HepG2 (cell line): ENCODE measurements around the gene MSI2. TPM values are rescaled to one million over a fixed set of nuclear protein-coding genes. Genes with fewer than 3 reads are reported as not detected.
A peak's percentile ranks its signal among the peaks of the same experiment; 100 is the strongest.

Experiments
- ATAC-seq: fragments of 200-7000 bp; cut with Tn5 transposase; 3 replicates; pipeline ENCODE4 v1.9.1; 2020; ENCODE audit warnings: mild to moderate bottlenecking, moderate library complexity
- BruUV-seq: library from RNA; stranded (reverse); fragments of 400-500 nt; replicated peaks from 2 replicates; lab custom pipeline; 2021; lab: Mats Ljungman, UMichigan
- CTCF ChIA-PET: fragments of 300-600 bp; formaldehyde crosslinking; extraction: SDS; loops from one replicate; lab custom pipeline; 2021; ENCODE audit warnings: low total read pairs, inconsistent platforms, low intra/inter-chr PET ratio; lab: Yijun Ruan, JAX
- POLR2A ChIA-PET: fragments of 350-600 bp; sonication (Branson Sonifier 250); formaldehyde crosslinking; loops from one replicate; lab custom pipeline; 2020; ENCODE audit warnings: antibody characterized with exemption, inconsistent platforms; lab: Yijun Ruan, JAX
- DNase-seq: peaks from one replicate; pipeline ENCODE4 v3.0.0-alpha.2; 2015; ENCODE audit warnings: low spot score
- FAIRE-seq: peaks from 3 replicates; lab custom pipeline; 2011; peaks lifted over from hg19 to GRCh38; lab: Jason Lieb, UNC
- H2AFZ ChIP-seq: one replicate; pipeline ENCODE4 v1.6.1; 2011; ENCODE audit warnings: low read length, inconsistent platforms
- H3K27ac ChIP-seq: fragments of 300-600 bp; 3 replicates; pipeline ENCODE4 v1.8.0; 2011; ENCODE audit warnings: mixed run types, mild to moderate bottlenecking, mixed read lengths, low read length, inconsistent platforms; ENCODE audit not compliant: insufficient read depth; ENCODE audit errors: extremely low read length
- H3K27me3 ChIP-seq, 2 experiments: fragments of 200-600 bp in 1 of 2; 2 replicates in 1 of 2; 3 replicates in 1 of 2; pipeline versions ENCODE4 v1.6.0 to v1.8.0; 2011; ENCODE audit warnings: low read length in 2 of 2, mild to moderate bottlenecking in 2 of 2, moderate library complexity in 2 of 2, inconsistent platforms in 1 of 2; ENCODE audit not compliant: insufficient read depth in 2 of 2, control insufficient read depth in 1 of 2
- H3K36me3 ChIP-seq, 2 experiments: fragments of 200-600 bp in 1 of 2; replicated peaks in 1 of 2; 2 replicates in 1 of 2; 3 replicates in 1 of 2; pipeline versions ENCODE4 v1.5.1 to v1.8.0; 2011; ENCODE audit warnings: low read length in 2 of 2, inconsistent platforms in 1 of 2; ENCODE audit not compliant: insufficient read depth in 2 of 2, control insufficient read depth in 1 of 2
- H3K4me1 ChIP-seq: 2 replicates; pipeline ENCODE4 v1.5.1; 2012; ENCODE audit warnings: low read length, inconsistent platforms; ENCODE audit not compliant: insufficient read depth
- H3K4me2 ChIP-seq: 2 replicates; pipeline ENCODE4 v1.6.0; 2011; ENCODE audit warnings: low read depth, low read length, inconsistent platforms
- H3K4me3 ChIP-seq, 3 experiments: fragments of 200-600 bp in 1 of 3; sonication (generic), shearing (Covaris generic) in 1 of 3; replicated peaks in 1 of 3; 2 replicates each; pipeline ENCODE4 v1.5.1; 2011 to 2016; ENCODE audit warnings: low read length in 3 of 3, inconsistent platforms in 2 of 3, low read depth in 2 of 3, mild to moderate bottlenecking in 2 of 3, control low read depth in 1 of 3, mixed read lengths in 1 of 3; ENCODE audit not compliant: insufficient read depth in 1 of 3
- H3K79me2 ChIP-seq: one replicate; pipeline ENCODE4 v1.6.1; 2011; ENCODE audit warnings: low read length, inconsistent platforms; ENCODE audit not compliant: insufficient read depth
- H3K9ac ChIP-seq: 2 replicates; pipeline ENCODE4 v1.6.0; 2011; ENCODE audit warnings: mild to moderate bottlenecking, low read depth, low read length, inconsistent platforms; ENCODE audit not compliant: insufficient read depth
- H3K9me3 ChIP-seq: 2 replicates; pipeline ENCODE4 v1.5.1; 2012; ENCODE audit warnings: mild to moderate bottlenecking, low read length
- H4K20me1 ChIP-seq: 2 replicates; pipeline ENCODE4 v1.6.0; 2011; ENCODE audit warnings: inconsistent platforms, mild to moderate bottlenecking, low read length, moderate library complexity; ENCODE audit not compliant: insufficient read depth
- DPF2 ChIP-seq: sonication (generic); formaldehyde crosslinking; IDR thresholded peaks from 2 replicates; pipeline ENCODE4 v1.4.0; 2020; ENCODE audit warnings: mild to moderate bottlenecking, low read depth, missing genetic modification reagents, borderline replicate concordance
- ETV6 ChIP-seq: sonication (generic); formaldehyde crosslinking; conservative IDR thresholded peaks from 2 replicates; pipeline ENCODE4 v1.4.0; 2020; ENCODE audit warnings: missing genetic modification reagents
- SALL2 ChIP-seq: sonication (generic); formaldehyde crosslinking; IDR thresholded peaks from 2 replicates; pipeline ENCODE4 v1.8.1; 2023; ENCODE audit warnings: mild to moderate bottlenecking, missing genetic modification reagents, inconsistent platforms
- SETDB1 ChIP-seq: sonication (generic); formaldehyde crosslinking; IDR thresholded peaks from 2 replicates; pipeline ENCODE4 v1.5.1; 2020; ENCODE audit warnings: missing genetic modification reagents, mild to moderate bottlenecking, borderline replicate concordance
- SIX4 ChIP-seq: sonication (generic); formaldehyde crosslinking; IDR thresholded peaks from 2 replicates; pipeline ENCODE4 v1.4.0; 2020; ENCODE audit warnings: missing genetic modification reagents
- SNAPC5 ChIP-seq: sonication (generic); formaldehyde crosslinking; IDR thresholded peaks from 2 replicates; pipeline ENCODE4 v1.8.1; 2023; ENCODE audit warnings: mild to moderate bottlenecking, missing genetic modification reagents, borderline replicate concordance
- ZNF331 ChIP-seq: sonication (generic); formaldehyde crosslinking; IDR thresholded peaks from 2 replicates; pipeline ENCODE4 v1.4.0; 2020; ENCODE audit warnings: missing genetic modification reagents
- ZNF512 ChIP-seq: sonication (generic); formaldehyde crosslinking; IDR thresholded peaks from 2 replicates; pipeline ENCODE4 v1.4.0; 2020; ENCODE audit warnings: mild to moderate bottlenecking, missing genetic modification reagents
- ZNF574 ChIP-seq: sonication (generic); formaldehyde crosslinking; IDR thresholded peaks from 2 replicates; pipeline ENCODE4 v1.4.0; 2020; ENCODE audit warnings: missing genetic modification reagents
- ZNF609 ChIP-seq: sonication (generic); formaldehyde crosslinking; IDR thresholded peaks from 2 replicates; pipeline ENCODE4 v1.4.0; 2020; ENCODE audit warnings: mild to moderate bottlenecking, missing genetic modification reagents, borderline replicate concordance
- ZNF766 ChIP-seq: sonication (generic); formaldehyde crosslinking; IDR thresholded peaks from 2 replicates; pipeline ENCODE4 v1.5.0; 2020; ENCODE audit warnings: missing genetic modification reagents, borderline replicate concordance
- ZSCAN20 ChIP-seq: sonication (generic); formaldehyde crosslinking; IDR thresholded peaks from 2 replicates; pipeline ENCODE4 v1.4.0; 2020; ENCODE audit warnings: missing genetic modification reagents, mild to moderate bottlenecking, borderline replicate concordance
- WGBS: methylation state at CpG from one replicate; pipeline ENCODE4 v1.1.6; 2017; ENCODE audit warnings: low lambda C conversion rate; 5-methylcytosine and 5-hydroxymethylcytosine counted together
- in situ Hi-C: cut with HindIII; loops from 2 replicates; pipeline ENCODE4 v1.10.0; 2017; ENCODE audit warnings: low pct_unique_long_range_greater_than_20kb; ENCODE audit not compliant: extremely low pct_ligation_motif_present
- intact Hi-C: fragments of 100-400 bp; cut with micrococcal nuclease; formaldehyde crosslinking; loops from one replicate; pipeline ENCODE4 v1.10.0; 2022; ENCODE audit not compliant: unreplicated experiment
- polyA plus RNA-seq, 8 experiments: library from polyadenylated mRNA; depleted of rRNA in 3 of 8; stranded (reverse) in 7 of 8; unstranded in 1 of 8; fragments of >200 nt; fragmentation: Illumina TruSeq in 4 of 8; extraction: Trizol in 4 of 8; gene quantifications; 2 replicates each; pipeline versions ENCODE4 v1.2.1 to v1.2.3, GENCODE V29; 2011 to 2016; ENCODE audit warnings: low read depth in 4 of 8, missing spikeins in 1 of 8, mixed read lengths in 1 of 8; ENCODE audit not compliant: insufficient read depth in 1 of 8
- total RNA-seq, 5 experiments: library from RNA; depleted of rRNA; stranded (reverse); fragments of >200 nt; fragmentation: Illumina TruSeq; extraction: Trizol; gene quantifications; 2 replicates each; pipeline ENCODE4 v1.2.3, GENCODE V29; 2016; ENCODE audit warnings: low read depth in 1 of 5

MSI2 gene
- total and polyA plus RNA-seq, 2 of the 13 experiments (the other 11 are each of a cell fraction or from before 2014, with no cell fraction given): 77.5 to 78.4 TPM

- peak; percentile 72 for FAIRE-seq
- H3K4me1 ChIP-seq: peaks cover 73% of the 10 kb centered on the region
- in situ Hi-C loops: no loop called here
- peak overlapping the region in 1 of 3 experiments; percentile 55; a peak in 1 of 6 replicates for H3K4me3 ChIP-seq
- no peaks in the 10 kb centered on the region; a peak in 1 of 5 replicates for H3K27me3 ChIP-seq
- peaks cover 26% of the 10 kb centered on the region for H3K79me2 ChIP-seq
- no peaks in the 10 kb centered on the region for H3K9me3 ChIP-seq
- intact Hi-C loops: loop anchor here (1.0 to 5.0 kb wide), 7 partner anchors 13 to 109 kb away; no protein-coding TSS in a partner anchor
- peaks cover 0 to 6% of the 10 kb centered on the region in 2 experiments; a peak in 2 of 5 replicates for H3K36me3 ChIP-seq
- H3K4me2 ChIP-seq: peak overlapping the region; percentile 81
- CTCF ChIA-PET: interaction anchor here (1.2 kb wide), 1 partner anchor 57 kb away, joined by 5 read pairs; no protein-coding TSS in a partner anchor
- POLR2A ChIA-PET: interaction anchor here (1.4 to 5.9 kb wide), 14 partner anchors 11 to 93 kb away, joined by 5 to 70 read pairs (median 8); no protein-coding TSS in a partner anchor
- BruUV-seq: TSS peak; percentile 45
- peak; percentile 99 for DNase-seq
- H2AFZ ChIP-seq: no peak overlapping the region
- 16% methylated on average over 10 of the region's 10 CpGs for WGBS
- ATAC-seq: peak; percentile 86
- peak overlapping the region; percentile 72 for H3K9ac ChIP-seq
- H3K27ac ChIP-seq: peak overlapping the region; percentile 95
- no peaks in the 10 kb centered on the region for H4K20me1 ChIP-seq
- TF ChIP-seq ZSCAN20 (CRISPR knock-in tag): no peak
- peak; percentile 88 for TF ChIP-seq SIX4 (CRISPR knock-in tag)
- TF ChIP-seq ZNF609 (CRISPR knock-in tag): peak; percentile 90
- TF ChIP-seq DPF2: peak; percentile 91; the same call in 1 of the 2 replicates
- TF ChIP-seq ZNF766 (CRISPR knock-in tag): peak; percentile 82; the same call in 1 of the 2 replicates
- TF ChIP-seq SETDB1 (CRISPR knock-in tag): no peak
- peak; percentile 79 for TF ChIP-seq ZNF331 (CRISPR knock-in tag)
- peak; percentile 94 for TF ChIP-seq SALL2 (CRISPR knock-in tag)
- TF ChIP-seq SNAPC5 (CRISPR knock-in tag): no peak
- TF ChIP-seq ZNF574 (CRISPR knock-in tag): peak; percentile 76
- TF ChIP-seq ZNF512 (CRISPR knock-in tag): no peak
- no peak for TF ChIP-seq ETV6 (CRISPR knock-in tag)
These were observed 260.2 kb downstream of the MSI2 start for GRCh38 chr17:57516290-57517230.
